GM18502 (cell line): ENCODE results near the gene RETREG1.
A peak's percentile ranks its signal among the peaks of the same experiment; 100 is the strongest.
"Not testable (repeated sequence)": the region's sequence is repeated elsewhere in the genome, so short reads cannot be mapped to it uniquely, and the experiment has no call there.

Source experiments
- ATAC-seq: cut with Tn5 transposase; IDR thresholded peaks from one replicate; pipeline ENCODE4 v1.9.1; 2021; ENCODE audit warnings: mild to moderate bottlenecking; ENCODE audit not compliant: unreplicated experiment, poor library complexity

Gene RETREG1, protein sequence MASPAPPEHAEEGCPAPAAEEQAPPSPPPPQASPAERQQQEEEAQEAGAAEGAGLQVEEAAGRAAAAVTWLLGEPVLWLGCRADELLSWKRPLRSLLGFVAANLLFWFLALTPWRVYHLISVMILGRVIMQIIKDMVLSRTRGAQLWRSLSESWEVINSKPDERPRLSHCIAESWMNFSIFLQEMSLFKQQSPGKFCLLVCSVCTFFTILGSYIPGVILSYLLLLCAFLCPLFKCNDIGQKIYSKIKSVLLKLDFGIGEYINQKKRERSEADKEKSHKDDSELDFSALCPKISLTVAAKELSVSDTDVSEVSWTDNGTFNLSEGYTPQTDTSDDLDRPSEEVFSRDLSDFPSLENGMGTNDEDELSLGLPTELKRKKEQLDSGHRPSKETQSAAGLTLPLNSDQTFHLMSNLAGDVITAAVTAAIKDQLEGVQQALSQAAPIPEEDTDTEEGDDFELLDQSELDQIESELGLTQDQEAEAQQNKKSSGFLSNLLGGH

DNA sequence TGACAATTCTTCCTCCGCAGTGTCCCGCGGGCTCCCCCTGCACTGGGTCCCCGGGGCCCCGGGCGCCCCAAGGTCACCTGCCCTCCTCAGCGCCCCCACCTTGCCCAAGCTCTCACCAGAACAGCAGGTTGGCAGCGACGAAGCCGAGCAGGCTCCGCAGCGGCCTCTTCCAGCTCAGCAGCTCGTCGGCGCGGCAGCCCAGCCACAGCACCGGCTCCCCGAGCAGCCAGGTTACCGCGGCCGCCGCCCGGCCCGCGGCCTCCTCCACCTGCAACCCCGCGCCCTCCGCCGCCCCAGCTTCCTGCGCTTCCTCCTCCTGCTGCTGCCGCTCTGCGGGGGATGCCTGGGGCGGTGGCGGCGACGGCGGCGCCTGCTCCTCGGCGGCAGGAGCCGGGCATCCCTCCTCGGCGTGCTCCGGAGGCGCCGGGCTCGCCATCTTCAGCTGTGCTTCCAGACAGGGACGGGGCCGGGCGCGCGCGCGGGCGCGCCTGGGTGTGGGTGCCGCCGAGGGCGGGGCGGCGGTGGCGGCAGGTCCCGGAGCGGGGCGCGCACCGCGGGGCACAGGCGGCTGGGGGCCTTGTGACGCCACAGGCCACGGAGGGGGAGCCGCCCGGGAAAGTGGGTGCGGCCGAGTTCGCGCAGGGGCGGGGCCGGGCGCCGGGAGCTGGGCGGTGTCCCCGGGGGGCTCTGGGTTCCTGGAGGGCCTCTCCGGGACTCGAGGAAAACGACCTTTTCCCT, at the start of gene RETREG1:
TSS of gene RETREG1 (minus strand) at position 462 of the 738 bp plus-strand sequence. CDS start at position 436, 26 bp downstream.
- peak; percentile 84 for ATAC-seq

DNA sequence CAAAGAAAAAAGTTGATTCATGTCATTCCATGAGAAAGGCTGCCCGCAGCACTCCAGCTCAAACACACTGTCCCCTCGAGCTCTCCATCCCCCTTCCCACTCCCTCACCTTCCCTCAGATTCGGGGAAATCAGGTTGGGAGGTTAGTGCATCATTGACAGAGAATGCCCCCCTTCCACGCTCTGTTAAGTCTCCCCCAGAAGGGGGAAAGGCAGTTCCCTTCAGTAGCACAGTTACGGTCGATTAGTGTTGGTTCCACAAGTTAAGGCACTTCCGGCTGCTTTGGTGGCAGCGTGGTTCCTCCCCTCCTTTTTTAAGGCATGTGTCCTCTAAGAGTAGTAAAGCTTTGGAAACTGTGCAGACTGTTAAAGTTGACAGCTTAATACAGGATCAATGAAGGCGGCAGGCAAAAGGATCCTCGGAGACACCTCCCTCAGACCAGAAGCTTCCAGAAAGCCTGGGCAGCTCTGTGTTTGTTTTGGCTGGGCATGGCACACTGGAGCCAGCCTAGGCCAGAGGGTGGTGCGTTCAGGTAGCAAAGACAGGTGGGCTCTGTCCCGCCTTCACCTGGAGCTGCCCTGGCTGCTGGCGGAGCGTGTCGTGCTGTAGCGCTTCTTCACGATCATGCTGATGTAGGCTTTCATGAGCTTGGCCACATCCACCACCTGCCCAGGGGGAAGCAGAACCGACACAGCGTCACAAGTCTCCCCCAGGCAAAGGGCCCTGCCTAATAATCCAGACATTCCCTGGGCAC, 49.5 kb upstream of the RETREG1 start:
- no peak for ATAC-seq

DNA sequence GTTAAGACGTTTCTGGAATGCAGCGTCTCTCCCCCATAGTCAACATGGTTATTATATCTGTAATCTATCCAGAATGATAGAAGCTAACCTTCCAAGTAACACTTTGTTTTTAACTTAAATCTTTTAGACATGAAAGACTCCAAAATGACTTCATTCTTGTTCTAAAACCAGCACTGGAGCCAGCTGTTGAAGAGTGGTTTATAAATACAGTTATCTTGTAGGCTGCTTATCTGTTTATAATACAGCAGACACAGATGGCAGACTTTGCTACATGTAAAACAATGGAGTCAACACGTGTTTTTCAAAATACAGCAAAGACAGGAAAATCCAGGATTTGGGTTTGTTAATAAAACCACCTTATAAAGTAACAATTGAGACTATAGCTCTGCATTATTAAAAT, 48.8 kb upstream of the RETREG1 start:
- ATAC-seq = no peak

DNA sequence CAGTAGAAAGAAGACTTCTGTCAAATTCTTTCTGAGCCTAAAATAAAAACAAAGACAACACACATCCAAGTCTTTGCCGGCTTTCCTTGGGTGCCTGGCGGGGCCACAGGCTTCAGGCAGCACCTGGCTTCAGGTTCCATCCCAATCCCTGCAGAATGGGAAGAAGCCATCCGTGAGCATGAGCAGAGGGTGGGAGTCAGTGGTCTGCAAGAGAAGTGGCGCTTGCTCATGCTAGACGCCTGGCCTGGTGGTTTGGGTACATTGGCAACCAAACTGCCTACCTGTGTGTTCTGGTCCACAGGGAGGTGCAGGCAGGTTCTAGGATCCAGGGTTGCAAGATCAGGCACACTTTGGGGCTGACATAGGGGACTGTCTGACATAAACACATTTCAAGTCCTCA, 47.6 kb upstream of the RETREG1 start:
- no peak for ATAC-seq

DNA sequence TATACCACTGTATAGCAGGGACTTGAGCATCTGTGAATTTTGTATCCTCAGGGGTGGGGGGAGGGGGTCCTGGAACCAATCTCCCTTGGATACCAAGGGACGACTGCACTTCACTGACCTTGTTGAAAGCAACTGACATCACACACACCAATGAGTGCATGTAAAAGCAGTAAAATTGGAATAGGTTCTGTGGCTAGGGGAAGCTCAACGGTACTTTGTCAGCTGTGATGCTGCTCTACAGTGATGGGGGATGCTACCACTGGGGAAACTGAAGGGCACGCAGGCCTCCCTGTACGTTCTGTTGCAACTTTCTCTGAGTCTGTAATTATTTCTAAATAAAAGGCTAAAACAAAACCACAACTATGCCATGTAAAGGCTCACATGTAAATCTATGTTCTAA, 47.0 kb upstream of the RETREG1 start:
- no peak for ATAC-seq

DNA sequence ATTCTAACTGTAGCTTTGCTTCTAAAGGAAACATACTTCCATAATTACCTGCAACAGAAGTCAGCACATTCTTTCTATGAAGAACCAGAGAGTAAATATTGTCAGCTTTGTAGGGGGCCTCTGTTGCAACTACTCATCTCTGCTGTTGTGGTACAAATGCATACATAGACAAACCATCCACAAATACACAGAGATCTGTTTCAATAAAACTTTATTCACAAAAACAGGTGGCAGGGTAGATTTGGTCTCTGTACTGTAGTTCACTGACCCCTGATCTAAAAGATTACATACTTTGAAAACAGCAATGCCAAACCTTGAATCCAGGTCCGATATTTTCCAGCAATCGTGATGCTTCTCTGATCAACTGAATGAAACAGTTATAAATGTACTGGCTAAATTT, 44.9 kb upstream of the RETREG1 start:
- ATAC-seq = no peak

DNA sequence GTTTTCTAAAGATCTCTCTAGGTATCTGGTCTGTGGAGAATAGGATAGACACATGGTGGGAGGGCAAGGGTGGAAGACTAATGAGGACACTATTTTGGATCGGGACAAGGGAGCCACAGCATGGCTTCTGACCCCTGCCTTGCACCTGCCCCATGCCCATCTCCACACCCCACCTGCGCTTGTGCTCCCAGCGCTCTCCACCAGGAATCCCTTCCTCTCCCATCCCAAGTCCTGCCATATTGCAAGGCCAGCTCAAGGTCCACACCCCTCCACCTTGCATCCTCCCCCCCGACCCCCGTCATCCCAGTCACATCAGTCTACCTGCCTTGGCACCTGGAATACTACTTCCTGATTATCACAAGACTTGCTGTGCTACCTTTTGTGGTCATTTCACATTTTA, 44.2 kb upstream of the RETREG1 start:
- no peak for ATAC-seq

DNA sequence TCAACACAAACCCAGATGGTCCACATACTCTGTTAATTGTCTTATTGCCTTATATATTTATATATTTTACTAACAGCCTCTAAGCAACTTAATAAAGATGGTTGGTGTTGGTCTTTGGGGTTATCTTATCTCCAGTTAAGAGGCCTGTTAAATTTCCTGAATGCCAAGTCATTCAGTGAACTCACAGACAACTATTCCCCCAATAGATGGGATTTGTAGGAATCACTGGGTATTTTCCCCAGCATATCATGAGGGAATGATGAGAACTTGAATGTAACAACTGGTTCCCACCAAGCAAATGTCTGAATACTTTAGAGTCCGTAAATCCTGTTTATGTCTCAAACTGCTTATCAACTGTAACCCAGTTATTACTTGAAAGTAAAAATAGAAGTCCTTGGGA, 42.7 kb upstream of the RETREG1 start:
- ATAC-seq = no peak

DNA sequence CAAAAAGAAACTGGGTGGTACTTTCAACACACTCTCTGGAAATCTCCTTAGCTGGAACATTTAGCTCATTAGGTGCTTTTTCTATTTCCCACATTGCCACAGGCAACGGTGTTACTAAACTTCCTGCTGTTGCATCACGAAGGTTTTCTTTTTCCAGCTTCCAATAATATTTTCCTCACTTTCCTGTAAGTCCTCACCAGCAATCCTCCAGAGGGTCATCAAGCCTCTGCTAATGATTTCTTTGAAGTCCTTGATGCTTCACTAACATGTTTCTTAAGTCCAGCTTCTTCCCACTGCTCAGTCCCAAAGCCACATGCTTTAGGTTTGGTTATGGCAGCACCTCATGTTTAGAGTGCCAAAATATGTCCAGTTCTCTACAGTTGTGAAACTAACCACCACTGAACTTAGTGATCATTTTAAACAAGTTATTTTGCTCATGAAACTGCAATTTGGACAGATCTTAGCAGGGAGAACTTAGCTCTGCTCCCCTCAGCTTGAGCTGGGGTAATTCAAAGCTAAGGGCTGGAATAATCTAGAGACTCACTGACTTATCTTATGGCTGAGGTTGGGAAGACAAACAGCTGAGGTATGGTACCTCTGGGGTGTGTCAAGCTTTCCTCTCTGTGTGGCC, 39.9 kb upstream of the RETREG1 start:
- no peak for ATAC-seq

DNA sequence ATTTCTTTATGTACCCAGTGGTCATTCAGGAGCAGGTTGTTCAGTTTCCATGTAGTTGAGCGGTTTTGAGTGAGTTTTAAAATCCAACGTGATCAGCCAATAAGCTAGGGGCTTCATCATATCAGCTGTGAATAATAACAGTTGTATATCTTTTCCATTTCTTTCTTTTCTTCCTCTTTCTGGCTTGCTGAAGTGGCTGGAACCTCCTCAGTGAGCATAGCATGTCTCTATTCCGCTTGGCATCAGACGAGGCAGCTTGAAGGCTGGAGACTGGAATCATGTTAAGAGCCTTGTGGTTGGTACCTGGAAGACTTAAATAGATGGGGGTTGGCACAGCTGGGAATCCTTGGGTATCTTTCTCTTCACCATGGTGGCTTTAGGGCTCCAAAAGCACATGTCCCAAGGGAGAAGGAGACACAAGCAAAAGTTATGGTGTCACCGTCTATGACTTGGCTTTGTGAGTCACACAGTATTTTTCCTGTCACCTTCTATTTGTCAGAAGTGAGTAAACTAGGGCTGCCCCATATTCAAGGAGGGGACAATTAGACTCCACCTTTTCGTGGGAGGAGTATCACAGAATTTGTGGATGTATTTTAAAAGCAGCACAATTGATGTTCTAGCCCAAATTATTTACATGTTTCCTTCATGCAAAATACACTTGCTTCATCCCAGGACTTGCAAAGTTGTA, 38.0 kb upstream of the RETREG1 start:
- no peak for ATAC-seq

DNA sequence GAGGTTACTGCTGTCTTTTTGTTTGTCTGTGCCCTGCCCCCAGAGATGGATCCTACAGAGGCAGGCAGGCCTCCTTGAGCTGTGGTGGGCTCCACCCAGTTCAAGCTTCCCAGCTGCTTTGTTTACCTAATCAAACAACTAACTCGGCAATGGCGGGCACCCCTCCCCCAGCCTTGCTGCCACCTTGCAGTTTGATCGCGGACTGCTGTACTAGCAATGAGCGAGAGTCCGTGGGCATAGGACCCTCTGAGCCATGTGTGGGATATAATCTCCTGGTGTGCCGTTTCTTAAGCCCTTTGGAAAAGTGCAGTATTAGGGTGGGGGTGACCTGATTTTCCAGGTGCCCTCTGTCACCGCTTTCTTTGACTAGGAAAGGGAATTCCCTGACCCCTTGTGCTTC, 31.9 kb upstream of the RETREG1 start:
- not testable (repeated sequence) for ATAC-seq

DNA sequence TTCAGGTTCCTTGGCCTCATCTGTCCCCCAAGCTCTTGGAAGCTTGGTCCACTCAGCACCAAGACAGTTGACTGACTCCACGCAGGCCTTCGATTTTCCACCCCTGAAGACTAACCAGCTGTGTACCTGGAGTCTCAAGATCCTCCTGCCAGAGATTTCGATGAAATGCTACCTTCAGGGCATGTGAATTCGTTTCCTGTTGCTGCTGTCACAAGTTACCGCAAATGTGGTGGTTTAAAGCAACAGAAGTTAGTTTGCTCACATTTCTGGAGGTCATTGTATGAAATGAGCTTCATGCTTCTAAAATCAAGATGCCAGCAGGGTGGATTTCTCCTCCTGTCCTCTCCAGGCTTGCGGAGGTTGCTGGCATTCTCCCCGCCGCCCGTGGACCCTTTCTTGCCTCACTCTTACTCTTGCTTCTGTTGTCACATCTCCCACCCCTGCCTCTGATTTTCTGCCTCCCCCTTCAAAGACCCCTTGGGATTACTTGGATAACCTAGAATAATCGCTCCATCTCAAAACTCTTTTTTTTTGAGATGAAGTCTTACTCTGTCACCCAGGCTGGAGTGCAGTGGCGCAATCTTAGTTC, 27.6 kb upstream of the RETREG1 start:
- ATAC-seq = no peak

DNA sequence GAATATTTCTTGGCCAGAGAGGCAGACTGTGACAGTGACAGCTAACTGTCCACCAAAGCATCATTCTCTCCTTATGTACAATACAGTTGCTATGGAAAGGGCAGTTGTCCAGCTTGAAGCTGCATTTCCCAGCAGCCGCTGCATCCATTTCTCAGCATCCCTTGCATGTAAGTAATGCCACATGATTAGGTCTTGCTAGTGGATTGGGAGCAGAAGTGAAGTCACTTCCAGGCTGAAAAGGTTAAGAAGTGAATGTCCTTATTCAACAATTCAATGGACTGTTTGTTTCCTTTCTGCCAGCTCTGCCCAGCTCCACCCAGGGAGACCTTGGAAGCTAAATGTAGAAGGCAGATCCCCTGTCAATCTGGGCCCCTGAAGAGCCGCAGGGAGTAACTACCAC, 26.1 kb upstream of the RETREG1 start:
- no peak for ATAC-seq

DNA sequence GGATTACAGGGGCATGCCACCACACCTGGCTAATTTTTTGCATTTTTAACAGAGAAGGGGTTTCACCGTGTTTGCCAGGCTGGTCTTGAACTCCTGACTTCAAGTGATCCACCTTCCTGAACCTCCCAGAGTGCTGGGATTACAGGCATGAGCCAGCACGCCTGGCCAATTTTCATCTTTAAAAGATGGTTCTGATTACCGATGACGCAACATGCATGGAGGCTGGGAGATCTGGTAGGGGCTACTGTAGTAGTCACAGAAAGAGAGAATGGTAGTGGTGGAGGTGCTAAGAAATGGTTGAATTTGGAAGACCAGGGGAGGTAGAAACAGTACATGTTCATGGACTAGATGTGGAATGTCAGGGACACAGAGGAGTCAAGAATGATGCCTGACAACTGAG, 22.4 kb upstream of the RETREG1 start:
- ATAC-seq = no peak

DNA sequence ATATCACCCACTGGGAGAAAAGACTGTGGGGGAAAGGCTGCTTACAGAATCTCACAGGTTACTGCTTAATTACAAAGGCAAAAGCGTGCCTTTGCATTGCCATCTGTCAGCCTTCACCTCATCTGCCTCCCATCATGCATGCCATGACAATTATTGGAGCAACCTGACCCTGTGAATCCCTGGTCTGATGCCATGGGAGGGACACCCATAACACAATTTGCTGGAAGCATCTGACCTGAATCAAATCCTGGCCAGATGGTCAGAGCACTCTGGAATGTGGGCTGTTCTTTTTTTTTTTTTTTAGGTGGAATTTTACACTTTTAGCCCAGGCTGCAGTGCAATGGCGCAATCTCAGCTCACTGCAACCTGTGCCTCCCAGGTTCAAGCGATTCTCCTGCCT, 11.6 kb upstream of the RETREG1 start:
- ATAC-seq = no peak

DNA sequence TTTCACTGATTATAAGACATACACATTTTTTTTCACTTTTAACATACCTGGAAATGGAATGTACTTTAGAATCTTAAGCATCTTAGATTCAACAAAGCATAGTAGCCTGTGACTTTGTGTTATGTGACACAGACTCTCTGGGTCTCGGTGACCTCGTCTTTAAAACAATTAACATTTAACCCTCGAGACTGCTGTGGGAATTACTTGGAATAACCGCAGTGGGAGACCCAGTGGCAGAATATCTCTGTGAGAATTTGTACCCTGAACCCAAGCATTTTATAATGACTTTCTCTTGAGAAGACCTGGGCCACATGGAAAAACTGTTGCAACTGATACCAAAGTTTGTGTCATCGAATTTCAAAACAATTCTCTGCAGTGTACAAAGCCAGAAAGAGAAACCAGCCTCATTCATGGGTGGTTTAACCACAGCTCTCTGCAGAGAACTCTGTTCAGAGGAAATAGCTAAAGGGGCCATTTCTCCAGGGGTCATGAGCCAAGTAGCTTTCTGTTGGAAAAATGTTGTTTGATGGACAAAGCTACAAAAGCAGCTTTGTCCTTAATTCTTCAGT, 10.0 kb upstream of the RETREG1 start:
- ATAC-seq = peak; percentile 84

DNA sequence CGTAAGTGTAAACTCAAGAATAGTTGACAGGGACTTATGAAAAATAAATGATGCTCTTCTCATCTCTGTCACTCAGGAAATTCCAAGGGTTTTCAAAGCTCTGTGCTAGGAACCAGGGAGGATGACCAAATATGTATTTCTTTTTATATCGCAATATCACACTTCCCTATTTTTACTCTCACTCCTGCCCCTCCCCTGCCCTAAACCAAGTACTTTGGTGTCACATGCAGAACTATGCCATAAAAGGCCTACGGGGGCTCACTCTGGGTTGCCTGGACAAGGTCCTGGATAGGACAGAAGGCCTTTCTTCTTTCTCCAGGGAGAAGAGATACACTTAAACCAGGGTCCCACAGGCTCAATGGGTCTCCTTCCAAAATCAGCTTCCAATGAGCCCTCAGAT, 8.3 kb upstream of the RETREG1 start:
- ATAC-seq = no peak

DNA sequence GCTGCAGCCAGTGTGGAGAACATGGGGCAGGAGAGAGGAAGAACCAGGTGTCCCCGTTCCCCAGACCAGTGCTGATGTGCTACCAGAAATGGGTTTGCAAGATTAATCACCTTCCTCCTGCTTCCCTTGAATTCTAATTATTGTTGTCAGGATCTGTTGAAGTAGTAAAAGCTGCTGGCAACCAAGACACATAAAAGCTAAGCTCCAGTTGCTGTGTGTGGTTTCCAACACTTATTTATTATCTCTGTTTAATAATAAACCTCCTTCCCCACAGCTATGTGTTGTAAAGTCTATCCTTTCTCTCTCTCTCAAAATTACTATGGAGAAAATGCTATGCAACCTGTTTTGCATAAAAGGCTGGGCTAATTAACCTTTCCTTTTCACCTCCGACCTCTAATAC, 2.3 kb upstream of the RETREG1 start:
- ATAC-seq = no peak
